GM23338 (cell line): Measurements from ENCODE around the gene UBXN4. TPM values are rescaled to one million over a fixed set of nuclear protein-coding genes. Genes with fewer than 3 reads are reported as not detected.

Source experiments
- ATAC-seq: fragments of 200-7000 bp; cut with Tn5 transposase; 3 replicates; pipeline ENCODE4 v1.9.1; 2020
- DNase-seq: peaks from one replicate; pipeline ENCODE4 v3.0.0-alpha.2; 2015; ENCODE audit warnings: low spot score
- H2AFZ ChIP-seq: fragments of 200-600 bp; sonication (generic); 2 replicates; pipeline ENCODE4 v1.8.0; 2016; ENCODE audit warnings: antibody characterized with exemption, mild to moderate bottlenecking, moderate library complexity
- H3F3A ChIP-seq: fragments of 200-600 bp; sonication (generic); replicated peaks from 2 replicates; pipeline ENCODE4 v1.8.0; 2017; ENCODE audit warnings: antibody characterized with exemption, mixed run types, low read depth
- H3K27ac ChIP-seq: fragments of 200-600 bp; sonication (generic); 2 replicates; pipeline ENCODE4 v1.6.1; 2016; ENCODE audit warnings: low read depth
- H3K27me3 ChIP-seq: fragments of 200-600 bp; sonication (generic); 2 replicates; pipeline ENCODE4 v1.8.0; 2016; ENCODE audit warnings: mild to moderate bottlenecking, mixed run types, moderate library complexity; ENCODE audit not compliant: insufficient read depth
- H3K36me3 ChIP-seq: fragments of 200-600 bp; sonication (generic); 2 replicates; pipeline ENCODE4 v1.8.0; 2016; ENCODE audit warnings: mild to moderate bottlenecking; ENCODE audit not compliant: insufficient read depth
- H3K4me1 ChIP-seq: fragments of 200-600 bp; sonication (generic); 2 replicates; pipeline ENCODE4 v1.8.0; 2016; ENCODE audit warnings: mild to moderate bottlenecking, moderate library complexity; ENCODE audit not compliant: insufficient read depth
- H3K4me2 ChIP-seq: fragments of 200-600 bp; sonication (generic); 2 replicates; pipeline ENCODE4 v1.7.1; 2017; ENCODE audit warnings: mixed run types
- H3K4me3 ChIP-seq: fragments of 200-600 bp; sonication (generic); 2 replicates; pipeline ENCODE4 v1.6.1; 2016; ENCODE audit warnings: mixed run types
- H3K79me2 ChIP-seq: fragments of 200-600 bp; sonication (generic); replicated peaks from 2 replicates; pipeline ENCODE4 v1.8.0; 2017; ENCODE audit warnings: mild to moderate bottlenecking; ENCODE audit not compliant: insufficient read depth
- H3K9me2 ChIP-seq: fragments of 200-600 bp; sonication (generic); 2 replicates; pipeline ENCODE4 v1.8.0; 2017; ENCODE audit not compliant: insufficient read depth
- H4K20me1 ChIP-seq: fragments of 200-600 bp; sonication (generic); replicated peaks from 2 replicates; pipeline ENCODE4 v1.8.0; 2017; ENCODE audit warnings: mild to moderate bottlenecking; ENCODE audit not compliant: insufficient read depth
- H3K27ac Mint-ChIP-seq: 2 replicates; pipeline ENCODE4 v1.8.0; 2020; ENCODE audit warnings: inconsistent platforms, mild to moderate bottlenecking, moderate library complexity, mixed read lengths
- H3K27me3 Mint-ChIP-seq: 3 replicates; pipeline ENCODE4 v1.8.0; 2022; ENCODE audit warnings: low read depth, mild to moderate bottlenecking, moderate library complexity, mixed read lengths, inconsistent platforms; ENCODE audit not compliant: insufficient read depth, poor library complexity
- H3K36me3 Mint-ChIP-seq: 3 replicates; pipeline ENCODE4 v1.8.0; 2021; ENCODE audit warnings: low read depth, mild to moderate bottlenecking, inconsistent platforms, moderate library complexity, mixed read lengths
- H3K4me1 Mint-ChIP-seq: 3 replicates; pipeline ENCODE4 v1.8.0; 2020; ENCODE audit warnings: mild to moderate bottlenecking, inconsistent platforms, mixed read lengths
- H3K4me3 Mint-ChIP-seq: 3 replicates; pipeline ENCODE4 v1.8.0; 2021; ENCODE audit warnings: moderate library complexity, mild to moderate bottlenecking, inconsistent platforms, mixed read lengths
- H3K9me3 Mint-ChIP-seq: 3 replicates; pipeline ENCODE4 v1.8.0; 2020; ENCODE audit warnings: moderate library complexity, mild to moderate bottlenecking, inconsistent platforms, mixed read lengths
- CREB1 ChIP-seq: fragments of 250-450 bp; sonication (Bioruptor Pico); IDR thresholded peaks from 2 replicates; pipeline ENCODE4 v1.5.0; 2020; ENCODE audit warnings: low read depth, mild to moderate bottlenecking, moderate library complexity
- CTCF ChIP-seq, 2 experiments: fragments of 200-600 bp in 1 of 2; sonication (generic) in 1 of 2; conservative IDR thresholded peaks; 2 replicates each; pipeline versions ENCODE4 v1.5.1 to v1.6.1; 2016 to 2017; ENCODE audit warnings: antibody characterized with exemption in 2 of 2, low read depth in 2 of 2, mild to moderate bottlenecking in 2 of 2, moderate library complexity in 1 of 2
- ETS1 ChIP-seq: IDR thresholded peaks from 2 replicates; pipeline ENCODE4 v1.6.1; 2016; ENCODE audit warnings: antibody characterized with exemption
- JUNB ChIP-seq: IDR thresholded peaks from one replicate; pipeline ENCODE4 v1.6.1; 2016; ENCODE audit warnings: antibody characterized with exemption; ENCODE audit not compliant: unreplicated experiment
- NANOG ChIP-seq: IDR thresholded peaks from 2 replicates; pipeline ENCODE4 v1.6.1; 2016; ENCODE audit warnings: antibody characterized with exemption, borderline replicate concordance
- POLR2AphosphoS5 ChIP-seq: IDR thresholded peaks from 2 replicates; pipeline ENCODE4 v1.6.1; 2016; ENCODE audit warnings: antibody characterized with exemption, low read depth
- STAT1 ChIP-seq: IDR thresholded peaks from one replicate; pipeline ENCODE4 v1.6.1; 2016; ENCODE audit warnings: antibody characterized with exemption; ENCODE audit not compliant: unreplicated experiment
- ZNF462 ChIP-seq: fragments of 250-450 bp; sonication (Bioruptor Pico); IDR thresholded peaks from 2 replicates; pipeline ENCODE4 v1.5.0; 2020; ENCODE audit warnings: mild to moderate bottlenecking, moderate library complexity
- polyA plus RNA-seq: library from polyadenylated mRNA; unstranded; fragments of >200 nt; fragmentation: Nextera tagmentation; extraction: Ambion mirVana; gene quantifications from 2 replicates; pipeline ENCODE4 v1.2.1, GENCODE V29; 2016
- total RNA-seq: library from RNA; depleted of rRNA; stranded (reverse); fragments of >200 nt; shearing (Covaris generic); gene quantifications from 2 replicates; pipeline ENCODE4 v1.2.3, GENCODE V29; 2014

The UBXN4 gene
- total and polyA plus RNA-seq, 2 experiments from 2014 or later = 57.6 to 226 TPM

GRCh38 chr2:135786823-135787222 lies 45.2 kb downstream of the UBXN4 start (continued):
- no peak for TF ChIP-seq ZNF462 (CRISPR knock-in tag)
- no peak for TF ChIP-seq POLR2AphosphoS5
- TF ChIP-seq JUNB = no peak
- TF ChIP-seq CREB1 = no peak
- no peak for TF ChIP-seq NANOG
- no peak for TF ChIP-seq STAT1

GRCh38 chr2:135790423-135790822 lies 48.8 kb downstream of the UBXN4 start:
- no peaks in the 10 kb centered on the region for H3F3A ChIP-seq
- no peaks in the 10 kb centered on the region; the same call in 2 of the 3 replicates for H3K9me3 Mint-ChIP-seq
- no peaks in the 10 kb centered on the region for H3K4me1 Mint-ChIP-seq
- H3K36me3 ChIP-seq = no peaks in the 10 kb centered on the region
- no peaks in the 10 kb centered on the region for H3K79me2 ChIP-seq
- no peak for ATAC-seq
- H3K9me2 ChIP-seq = no peaks in the 10 kb centered on the region
- H4K20me1 ChIP-seq = no peaks in the 10 kb centered on the region
- H3K4me3 Mint-ChIP-seq = no peak overlapping the region
- DNase-seq = no peak
- no peak overlapping the region for H3K4me2 ChIP-seq
- no peak overlapping the region for H3K4me3 ChIP-seq
- H3K27me3 Mint-ChIP-seq = peaks cover 14% of the 10 kb centered on the region
- no peak overlapping the region for H2AFZ ChIP-seq
- H3K4me1 ChIP-seq = no peaks in the 10 kb centered on the region
- no peaks in the 10 kb centered on the region for H3K27me3 ChIP-seq
- H3K27ac Mint-ChIP-seq = no peak overlapping the region
- no peak overlapping the region for H3K27ac ChIP-seq
- peaks cover 16% of the 10 kb centered on the region for H3K36me3 Mint-ChIP-seq
- TF ChIP-seq CTCF (conservative IDR thresholded peaks at IDR 0.05; ENCODE audit: low read depth in 2 of 2) (no peak), JUNB (no peak), ETS1 (no peak)
